Posterior cingulate gyrus (tissue), 11 donors: ENCODE data around the gene STKLD1.

Experiments
- DNase-seq, 10 donors: peaks; one replicate each; pipeline versions ENCODE4 v3.0.0 to v3.0.0-alpha.2; 2020 to 2021; ENCODE audit warnings: mixed read lengths in 3 of 10
- intact Hi-C: fragments of 100-400 bp; cut with DNase I; formaldehyde crosslinking; loops from one replicate; pipeline ENCODE4 v1.15.1; 2023

The STKLD1 gene

DNA sequence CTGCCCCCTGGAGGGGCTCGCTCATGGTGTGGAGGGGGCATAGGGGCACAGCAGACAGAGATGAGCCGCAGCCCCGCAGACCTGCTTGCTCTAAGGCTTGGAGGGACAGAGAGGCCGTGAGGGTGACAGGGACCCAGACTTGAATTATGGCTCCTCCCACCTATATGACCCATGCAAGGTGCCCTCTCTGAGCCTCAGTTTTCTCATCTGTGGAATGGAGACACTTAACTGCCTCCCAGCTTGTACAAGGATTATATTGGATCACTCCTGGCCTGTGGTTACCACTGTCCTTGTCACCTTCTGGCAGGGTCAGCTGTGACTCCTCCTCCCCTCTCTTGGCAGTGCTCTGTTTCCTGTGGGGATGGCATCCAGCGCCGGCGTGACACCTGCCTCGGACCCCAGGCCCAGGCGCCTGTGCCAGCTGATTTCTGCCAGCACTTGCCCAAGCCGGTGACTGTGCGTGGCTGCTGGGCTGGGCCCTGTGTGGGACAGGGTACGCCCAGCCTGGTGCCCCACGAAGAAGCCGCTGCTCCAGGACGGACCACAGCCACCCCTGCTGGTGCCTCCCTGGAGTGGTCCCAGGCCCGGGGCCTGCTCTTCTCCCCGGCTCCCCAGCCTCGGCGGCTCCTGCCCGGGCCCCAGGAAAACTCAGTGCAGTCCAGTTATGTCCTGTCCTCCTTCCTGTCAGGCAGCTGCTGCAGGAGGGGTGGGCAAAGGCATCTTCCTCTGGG is 78.9 kb downstream of the STKLD1 start:
- intact Hi-C loops: no loop called here
- peak in 1 of 10 donors; percentile 76 for DNase-seq
